Left ventricle myocardium inferior (tissue), 1 donor: ENCODE measurements around the gene HMCN2. TPM values are rescaled to one million over a fixed set of nuclear protein-coding genes. Genes with fewer than 3 reads are reported as not detected.

Experiments
- DNase-seq: peaks from one replicate; pipeline ENCODE4 v3.0.0-alpha.2; 2020
- H3K27ac ChIP-seq: fragments of 200-600 bp; replicated peaks from 2 replicates; pipeline ENCODE4 v1.8.0; 2021
- H3K27me3 ChIP-seq: fragments of 200-600 bp; 2 replicates; pipeline ENCODE4 v1.8.0; 2021; ENCODE audit warnings: low read depth
- H3K36me3 ChIP-seq: fragments of 200-600 bp; 2 replicates; pipeline ENCODE4 v1.8.0; 2021
- H3K4me1 ChIP-seq: fragments of 200-600 bp; 2 replicates; pipeline ENCODE4 v1.8.0; 2021
- H3K4me3 ChIP-seq: fragments of 200-600 bp; 2 replicates; pipeline ENCODE4 v1.8.0; 2021; ENCODE audit warnings: mild to moderate bottlenecking, moderate library complexity
- H3K9me3 ChIP-seq: fragments of 200-600 bp; replicated peaks from 2 replicates; pipeline ENCODE4 v1.8.0; 2021
- intact Hi-C: fragments of 100-400 bp; cut with micrococcal nuclease; formaldehyde crosslinking; loops from one replicate; pipeline ENCODE4 v1.11.0; 2022
- total RNA-seq: library from RNA; stranded (reverse); fragmentation: NEBNext Ultra II Directional; extraction: Animal tissue kit (Norgen Biotek cat#: 25700); gene quantifications from one replicate; pipeline ENCODE4 v1.2.1, GENCODE V29; 2021
- TF ChIP-seq, protein P1 (sequence below): fragments of 200-600 bp; IDR thresholded peaks from 2 replicates; pipeline ENCODE4 v1.8.0; 2021; ENCODE audit warnings: antibody characterized with exemption, mild to moderate bottlenecking, borderline replicate concordance
- donor health status: DM: no; HTN: yes; CAD: no; lungs with severe emphysema.

The HMCN2 gene
- total RNA-seq, 1 donor from 2014 or later, result 5.5 TPM

DNA sequence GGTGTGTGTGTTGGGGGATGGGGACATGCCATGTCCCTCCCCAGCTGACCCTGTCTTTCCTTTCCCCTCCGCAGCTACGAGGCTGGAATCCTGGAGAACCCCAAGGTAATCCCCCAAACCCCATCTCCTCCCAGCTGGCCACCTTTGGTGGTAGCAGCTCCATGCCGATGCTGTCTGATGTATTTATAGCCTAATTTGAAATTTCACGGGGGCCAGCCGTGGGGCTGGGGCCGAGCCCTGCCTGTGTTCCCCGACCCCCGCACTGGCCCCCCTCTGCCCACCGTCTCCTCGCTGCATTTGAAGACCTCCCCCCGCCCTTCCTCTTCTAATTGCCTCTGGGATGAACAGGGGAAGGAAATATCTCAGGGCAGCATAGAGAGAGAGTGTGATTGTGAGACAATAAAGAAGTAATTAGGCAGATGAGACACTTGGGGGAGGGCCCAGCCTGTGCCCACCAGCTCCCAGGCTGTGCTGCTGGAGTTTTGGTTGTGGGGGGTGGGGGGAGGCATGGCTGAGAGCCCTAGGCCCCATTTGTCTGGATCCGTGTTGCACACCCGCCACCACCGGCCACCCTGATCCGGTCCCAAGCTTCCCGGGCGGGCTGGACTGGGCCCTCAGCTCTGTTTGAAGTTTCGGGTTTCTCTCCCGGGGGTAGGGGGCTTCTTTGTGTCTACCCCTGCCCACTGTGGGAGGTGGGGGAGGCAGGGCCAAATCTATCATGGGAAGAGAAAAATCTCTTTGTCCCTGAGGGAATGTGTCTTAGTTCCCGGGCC is 206.0 kb downstream of the HMCN2 start:
- Histone ChIP-seq H3K4me3 (no peak overlapping the region), H3K4me1 (no peaks in the 10 kb centered on the region), H3K27ac (no peak overlapping the region), H3K27me3 (no peaks in the 10 kb centered on the region), H3K36me3 (peaks cover 32% of the 10 kb centered on the region), H3K9me3 (no peaks in the 10 kb centered on the region)
- TF ChIP-seq, protein P1, sequence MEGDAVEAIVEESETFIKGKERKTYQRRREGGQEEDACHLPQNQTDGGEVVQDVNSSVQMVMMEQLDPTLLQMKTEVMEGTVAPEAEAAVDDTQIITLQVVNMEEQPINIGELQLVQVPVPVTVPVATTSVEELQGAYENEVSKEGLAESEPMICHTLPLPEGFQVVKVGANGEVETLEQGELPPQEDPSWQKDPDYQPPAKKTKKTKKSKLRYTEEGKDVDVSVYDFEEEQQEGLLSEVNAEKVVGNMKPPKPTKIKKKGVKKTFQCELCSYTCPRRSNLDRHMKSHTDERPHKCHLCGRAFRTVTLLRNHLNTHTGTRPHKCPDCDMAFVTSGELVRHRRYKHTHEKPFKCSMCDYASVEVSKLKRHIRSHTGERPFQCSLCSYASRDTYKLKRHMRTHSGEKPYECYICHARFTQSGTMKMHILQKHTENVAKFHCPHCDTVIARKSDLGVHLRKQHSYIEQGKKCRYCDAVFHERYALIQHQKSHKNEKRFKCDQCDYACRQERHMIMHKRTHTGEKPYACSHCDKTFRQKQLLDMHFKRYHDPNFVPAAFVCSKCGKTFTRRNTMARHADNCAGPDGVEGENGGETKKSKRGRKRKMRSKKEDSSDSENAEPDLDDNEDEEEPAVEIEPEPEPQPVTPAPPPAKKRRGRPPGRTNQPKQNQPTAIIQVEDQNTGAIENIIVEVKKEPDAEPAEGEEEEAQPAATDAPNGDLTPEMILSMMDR, result no peak
- no peak for DNase-seq
- intact Hi-C loops, result no loop called here

DNA sequence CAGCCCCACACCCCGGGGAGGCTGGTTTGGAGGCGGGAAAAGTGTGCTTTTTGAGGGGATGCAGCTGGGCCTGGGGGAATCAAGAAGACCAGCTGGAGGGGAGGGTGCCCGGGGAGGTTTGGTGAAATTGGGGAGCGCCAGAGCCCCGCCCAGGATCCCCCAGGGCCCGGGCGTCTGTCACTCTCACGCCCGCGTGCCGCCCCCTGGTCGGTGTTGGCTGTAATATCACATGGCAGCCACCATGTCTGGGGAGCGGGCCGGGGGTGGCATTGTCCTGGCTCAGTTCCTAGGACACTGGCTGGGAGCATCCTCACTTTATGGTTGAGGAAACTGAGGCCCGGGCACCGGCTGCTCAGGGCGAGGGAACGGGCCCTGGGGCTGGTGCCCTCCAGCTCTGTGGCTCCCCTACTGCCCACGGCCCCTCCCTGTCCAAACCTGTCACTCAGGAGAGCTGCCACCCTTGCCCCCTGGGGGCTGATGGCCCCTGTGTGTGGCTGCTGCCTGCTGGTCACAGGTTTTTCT is 206.7 kb downstream of the HMCN2 start:
- TF ChIP-seq, protein P1, result no peak
- Histone ChIP-seq H3K36me3 (peaks cover 36% of the 10 kb centered on the region), H3K9me3 (no peaks in the 10 kb centered on the region), H3K27me3 (no peaks in the 10 kb centered on the region), H3K27ac (no peak overlapping the region), H3K4me3 (no peak overlapping the region), H3K4me1 (no peaks in the 10 kb centered on the region)
- intact Hi-C loops, result no loop called here
- no peak for DNase-seq

DNA sequence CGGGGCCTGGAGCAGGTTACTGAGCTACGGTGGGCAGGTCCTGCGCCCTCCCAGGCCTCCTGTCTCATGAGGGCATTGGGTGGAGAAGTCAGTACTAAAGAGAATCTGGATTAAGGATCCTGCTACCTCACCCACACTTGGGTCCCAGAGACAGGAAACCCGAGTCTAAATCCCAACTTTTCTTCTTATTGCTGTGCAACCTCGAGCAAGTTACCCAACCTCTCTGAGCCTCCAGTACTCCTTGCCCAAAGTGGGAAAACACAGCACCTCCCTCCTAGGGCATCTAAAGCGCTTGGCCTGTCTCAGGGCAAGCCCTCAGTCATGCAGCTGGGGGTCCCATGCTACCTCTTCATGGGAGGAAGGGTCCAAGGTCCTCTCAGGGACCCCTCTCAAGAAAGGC is 207.4 kb downstream of the HMCN2 start:
- DNase-seq, result no peak
- H3K4me1 ChIP-seq, result no peaks in the 10 kb centered on the region
- peaks cover 44% of the 10 kb centered on the region for H3K36me3 ChIP-seq
- H3K4me3 ChIP-seq, result no peak overlapping the region
- intact Hi-C loops, result no loop called here
- TF ChIP-seq, protein P1, result no peak
- no peaks in the 10 kb centered on the region for H3K9me3 ChIP-seq
- no peaks in the 10 kb centered on the region for H3K27me3 ChIP-seq
- H3K27ac ChIP-seq, result no peak overlapping the region

DNA sequence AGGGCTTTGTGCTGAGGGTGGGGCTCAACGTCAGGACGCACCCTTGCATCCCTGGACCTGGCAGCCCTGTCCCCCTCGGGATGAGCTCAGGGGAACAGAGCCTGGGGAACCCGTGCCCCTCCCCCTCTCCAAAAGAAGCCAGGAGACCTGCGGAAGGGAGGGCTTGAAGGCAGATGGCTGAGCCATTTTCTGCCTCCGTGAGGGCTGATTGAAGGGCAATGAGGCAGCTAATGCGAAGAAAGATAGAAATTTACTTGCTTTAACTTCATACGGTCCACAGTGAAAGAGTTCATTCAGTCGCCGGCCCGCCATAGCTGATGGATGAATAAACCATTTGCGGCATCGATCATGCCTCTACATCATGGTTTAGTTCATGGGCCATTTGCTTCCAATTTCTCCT is 208.0 kb downstream of the HMCN2 start:
- Histone ChIP-seq H3K36me3 (peaks cover 46% of the 10 kb centered on the region), H3K9me3 (no peaks in the 10 kb centered on the region), H3K27ac (no peak overlapping the region), H3K27me3 (no peaks in the 10 kb centered on the region), H3K4me1 (no peaks in the 10 kb centered on the region), H3K4me3 (no peak overlapping the region)
- intact Hi-C loops, result no loop called here
- TF ChIP-seq, protein P1, result no peak
- no peak for DNase-seq

DNA sequence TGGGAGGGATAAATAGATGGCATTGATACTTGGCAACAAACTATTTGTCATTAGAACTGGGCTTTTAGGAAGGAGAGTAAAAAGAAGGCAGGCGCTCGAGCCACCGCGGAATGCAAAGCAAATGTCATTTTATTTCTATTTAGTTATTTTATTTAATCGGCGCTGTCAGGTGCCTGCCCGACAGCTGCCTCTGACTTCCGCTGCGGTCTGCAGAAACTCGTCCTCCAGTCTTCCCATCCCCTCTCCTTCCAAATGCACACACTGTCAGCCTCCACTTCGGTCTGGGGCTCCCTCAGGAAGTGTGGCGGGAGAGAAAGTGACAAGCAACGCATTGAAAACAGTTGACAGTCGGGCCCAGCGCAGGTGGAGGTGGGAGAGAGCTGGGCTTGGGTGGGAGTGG is 208.5 kb downstream of the HMCN2 start:
- H3K9me3 ChIP-seq, result no peaks in the 10 kb centered on the region
- intact Hi-C loops, result no loop called here
- H3K4me3 ChIP-seq, result no peak overlapping the region
- H3K4me1 ChIP-seq, result no peaks in the 10 kb centered on the region
- H3K36me3 ChIP-seq, result peaks cover 46% of the 10 kb centered on the region
- H3K27me3 ChIP-seq, result no peaks in the 10 kb centered on the region
- TF ChIP-seq, protein P1, result no peak
- DNase-seq, result no peak
- no peak overlapping the region for H3K27ac ChIP-seq
